GM12874 (cell line): Measurements from ENCODE around the gene ZBTB20.

Experiments used
- TF ChIP-seq, protein P1 (sequence below): IDR thresholded peaks from 2 replicates; pipeline ENCODE4 v1.5.1; 2011; ENCODE audit warnings: low read depth, mild to moderate bottlenecking, control low read depth, low read length, moderate library complexity; ENCODE audit not compliant: insufficient read depth

ZBTB20 gene

GRCh38 chr3:114698146-114699105, 448.7 kb downstream of the ZBTB20 start:
- TF ChIP-seq, protein P1, sequence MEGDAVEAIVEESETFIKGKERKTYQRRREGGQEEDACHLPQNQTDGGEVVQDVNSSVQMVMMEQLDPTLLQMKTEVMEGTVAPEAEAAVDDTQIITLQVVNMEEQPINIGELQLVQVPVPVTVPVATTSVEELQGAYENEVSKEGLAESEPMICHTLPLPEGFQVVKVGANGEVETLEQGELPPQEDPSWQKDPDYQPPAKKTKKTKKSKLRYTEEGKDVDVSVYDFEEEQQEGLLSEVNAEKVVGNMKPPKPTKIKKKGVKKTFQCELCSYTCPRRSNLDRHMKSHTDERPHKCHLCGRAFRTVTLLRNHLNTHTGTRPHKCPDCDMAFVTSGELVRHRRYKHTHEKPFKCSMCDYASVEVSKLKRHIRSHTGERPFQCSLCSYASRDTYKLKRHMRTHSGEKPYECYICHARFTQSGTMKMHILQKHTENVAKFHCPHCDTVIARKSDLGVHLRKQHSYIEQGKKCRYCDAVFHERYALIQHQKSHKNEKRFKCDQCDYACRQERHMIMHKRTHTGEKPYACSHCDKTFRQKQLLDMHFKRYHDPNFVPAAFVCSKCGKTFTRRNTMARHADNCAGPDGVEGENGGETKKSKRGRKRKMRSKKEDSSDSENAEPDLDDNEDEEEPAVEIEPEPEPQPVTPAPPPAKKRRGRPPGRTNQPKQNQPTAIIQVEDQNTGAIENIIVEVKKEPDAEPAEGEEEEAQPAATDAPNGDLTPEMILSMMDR: no peak

- TF ChIP-seq, protein P1: no peak
Observed at GRCh38 chr3:114697401-114697800, 449.7 kb downstream of the ZBTB20 start.

DNA sequence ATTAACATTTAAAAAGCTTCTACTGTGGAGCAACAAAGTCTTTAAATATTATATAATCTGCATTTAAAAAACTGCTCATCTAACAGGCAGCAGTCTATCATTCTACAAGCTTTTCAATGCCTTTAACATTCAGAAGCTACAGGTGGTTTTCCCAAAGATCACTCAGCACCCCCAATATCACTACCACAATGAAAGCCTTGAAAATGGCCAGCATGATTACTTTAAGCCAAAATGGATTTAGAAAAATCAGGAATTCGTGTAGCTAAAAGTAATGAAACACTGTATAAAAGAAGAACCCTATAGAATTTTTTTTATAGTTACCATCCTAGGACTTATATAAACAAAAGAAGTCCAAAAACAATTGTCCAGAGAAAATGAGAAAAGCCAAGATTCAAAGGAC, 452.8 kb downstream of the ZBTB20 start:
- TF ChIP-seq, protein P1: no peak

GRCh38 chr3:114691871-114692270, 455.2 kb downstream of the ZBTB20 start:
- TF ChIP-seq, protein P1: no peak

GRCh38 chr3:114690911-114691310, 456.2 kb downstream of the ZBTB20 start:
- TF ChIP-seq, protein P1: no peak

GRCh38 chr3:114687151-114687550, 459.9 kb downstream of the ZBTB20 start:
- TF ChIP-seq, protein P1: no peak

DNA sequence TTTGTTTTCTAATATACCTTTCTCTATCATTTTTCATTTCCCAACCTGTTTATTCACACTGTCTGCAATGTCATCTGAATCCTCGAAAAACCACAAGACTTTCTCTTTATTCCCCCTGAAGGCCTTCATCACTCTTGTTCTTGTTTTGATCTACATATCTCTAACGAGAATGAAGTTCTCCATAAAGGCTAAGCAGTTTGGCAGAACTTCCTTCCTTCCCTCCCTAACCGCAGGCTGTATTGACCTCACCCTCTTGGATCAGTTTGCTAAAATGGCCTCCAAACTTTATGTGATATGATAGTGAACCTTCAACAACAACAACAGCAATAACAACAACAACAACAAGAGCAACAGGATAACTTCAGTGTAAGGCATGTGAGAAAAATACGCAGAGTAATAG, 460.5 kb downstream of the ZBTB20 start:
- TF ChIP-seq, protein P1: no peak
